Breast epithelium (tissue), 3 donors: ENCODE data around the gene PTPRG.

Experiments
- POLR2AphosphoS5 ChIP-seq, 3 donors: sonication (generic); formaldehyde crosslinking; IDR thresholded peaks; one replicate each; pipeline ENCODE4 v1.6.1; 2017; ENCODE audit warnings: antibody characterized with exemption in 3 of 3
- TF ChIP-seq, protein P1 (sequence below), 3 donors: fragments of 450-650 bp; IDR thresholded peaks; one replicate each; pipeline ENCODE4 v1.5.1; 2016 to 2017; ENCODE audit warnings: antibody characterized with exemption in 3 of 3, mild to moderate bottlenecking in 3 of 3, moderate library complexity in 3 of 3

DNA sequence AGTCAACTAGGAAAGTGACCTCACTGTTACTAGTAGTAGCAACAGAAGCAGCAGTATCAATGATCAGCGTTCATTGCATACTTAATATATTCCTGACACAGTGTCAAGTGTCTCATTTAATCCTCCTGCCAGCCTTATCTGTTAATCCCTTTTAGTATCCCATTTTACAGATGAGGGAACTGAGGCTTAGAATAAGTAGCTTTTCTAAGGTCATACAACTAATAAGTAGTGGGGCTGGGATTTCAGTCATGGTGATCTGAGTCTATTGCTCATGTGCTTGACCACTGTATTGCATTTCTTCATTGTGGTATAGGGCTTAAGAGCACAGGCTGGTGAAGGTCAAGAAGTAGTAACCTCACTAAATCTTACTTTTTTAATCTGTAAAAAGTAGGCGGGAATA, 233.6 kb downstream of the PTPRG start:
- no peak for TF ChIP-seq POLR2AphosphoS5 (IDR thresholded peaks at IDR 0.05)
- TF ChIP-seq, protein P1, sequence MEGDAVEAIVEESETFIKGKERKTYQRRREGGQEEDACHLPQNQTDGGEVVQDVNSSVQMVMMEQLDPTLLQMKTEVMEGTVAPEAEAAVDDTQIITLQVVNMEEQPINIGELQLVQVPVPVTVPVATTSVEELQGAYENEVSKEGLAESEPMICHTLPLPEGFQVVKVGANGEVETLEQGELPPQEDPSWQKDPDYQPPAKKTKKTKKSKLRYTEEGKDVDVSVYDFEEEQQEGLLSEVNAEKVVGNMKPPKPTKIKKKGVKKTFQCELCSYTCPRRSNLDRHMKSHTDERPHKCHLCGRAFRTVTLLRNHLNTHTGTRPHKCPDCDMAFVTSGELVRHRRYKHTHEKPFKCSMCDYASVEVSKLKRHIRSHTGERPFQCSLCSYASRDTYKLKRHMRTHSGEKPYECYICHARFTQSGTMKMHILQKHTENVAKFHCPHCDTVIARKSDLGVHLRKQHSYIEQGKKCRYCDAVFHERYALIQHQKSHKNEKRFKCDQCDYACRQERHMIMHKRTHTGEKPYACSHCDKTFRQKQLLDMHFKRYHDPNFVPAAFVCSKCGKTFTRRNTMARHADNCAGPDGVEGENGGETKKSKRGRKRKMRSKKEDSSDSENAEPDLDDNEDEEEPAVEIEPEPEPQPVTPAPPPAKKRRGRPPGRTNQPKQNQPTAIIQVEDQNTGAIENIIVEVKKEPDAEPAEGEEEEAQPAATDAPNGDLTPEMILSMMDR (IDR thresholded peaks at IDR 0.05), result no peak
